Stimulated activated naive B cell treated with anti-CD40 and anti-IgM and Interleukin-4, amounts not matched to agents 10 μg/mL and 1 μg/mL and 100 μg/mL, for 72 hours (primary cell): ENCODE data around the gene ASS1.
"Not testable (repeated sequence)": the region's sequence is repeated elsewhere in the genome, so short reads cannot be mapped to it uniquely, and the experiment has no call there.

Source experiments
- ATAC-seq, 2 donors: fragments of 150-1000 bp; cut with Tn5 transposase; replicated peaks; 2 replicates each; pipeline ENCODE4 v1.10.0; 2021; ENCODE audit warnings: moderate library complexity in 1 of 2
- DNase-seq: peaks from one replicate; pipeline ENCODE4 v3.0.0; 2021
- H3K27ac Mint-ChIP-seq: one replicate; pipeline ENCODE4 v1.8.0; 2022; ENCODE audit warnings: mild to moderate bottlenecking, mixed read lengths
- H3K27me3 Mint-ChIP-seq, 2 donors: one replicate each; pipeline ENCODE4 v1.8.0; 2022; ENCODE audit warnings: mixed read lengths in 2 of 2
- H3K36me3 Mint-ChIP-seq, 2 donors: one replicate each; pipeline ENCODE4 v1.8.0; 2022; ENCODE audit warnings: mixed read lengths in 2 of 2, mild to moderate bottlenecking in 1 of 2
- H3K4me1 Mint-ChIP-seq, 2 donors: one replicate each; pipeline ENCODE4 v1.8.0; 2022; ENCODE audit warnings: mixed read lengths in 2 of 2, mild to moderate bottlenecking in 1 of 2
- H3K4me3 Mint-ChIP-seq, 2 donors: one replicate each; pipeline ENCODE4 v1.8.0; 2022; ENCODE audit warnings: mild to moderate bottlenecking in 2 of 2, mixed read lengths in 2 of 2, moderate library complexity in 1 of 2
- H3K9me3 Mint-ChIP-seq, 2 donors: one replicate each; pipeline ENCODE4 v1.8.0; 2022; ENCODE audit warnings: mixed read lengths in 2 of 2, mild to moderate bottlenecking in 1 of 2

ASS1 gene

DNA sequence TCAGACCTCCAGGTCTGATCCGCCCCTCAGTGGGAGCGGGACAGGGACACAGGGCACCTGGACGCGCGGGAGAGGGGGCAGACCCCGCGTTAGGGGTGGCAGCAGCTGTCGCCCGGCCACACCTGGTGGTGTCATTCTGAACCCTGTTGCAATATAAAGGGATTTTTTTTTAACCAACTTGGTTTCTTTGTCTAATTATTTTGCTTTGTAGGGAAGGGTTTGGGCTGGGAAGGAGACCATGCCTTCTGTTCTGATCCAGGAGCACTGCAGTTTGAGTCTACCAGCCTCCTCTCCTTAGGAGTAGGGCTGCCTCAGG is 10.9 kb upstream of the ASS1 start:
- no peak overlapping the region for H3K27ac Mint-ChIP-seq
- H3K4me3 Mint-ChIP-seq: peak overlapping the region in 1 of 2 donors; percentile 43
- ATAC-seq (no peak), DNase-seq (no peak)
- H3K27me3 Mint-ChIP-seq: peaks cover 57 to 63% of the 10 kb centered on the region in 2 donors
- H3K4me1 Mint-ChIP-seq: peaks cover 8 to 21% of the 10 kb centered on the region in 2 donors
- H3K9me3 Mint-ChIP-seq: peaks cover 4 to 7% of the 10 kb centered on the region in 2 donors
- H3K36me3 Mint-ChIP-seq: peaks cover 2 to 10% of the 10 kb centered on the region in 2 donors

DNA sequence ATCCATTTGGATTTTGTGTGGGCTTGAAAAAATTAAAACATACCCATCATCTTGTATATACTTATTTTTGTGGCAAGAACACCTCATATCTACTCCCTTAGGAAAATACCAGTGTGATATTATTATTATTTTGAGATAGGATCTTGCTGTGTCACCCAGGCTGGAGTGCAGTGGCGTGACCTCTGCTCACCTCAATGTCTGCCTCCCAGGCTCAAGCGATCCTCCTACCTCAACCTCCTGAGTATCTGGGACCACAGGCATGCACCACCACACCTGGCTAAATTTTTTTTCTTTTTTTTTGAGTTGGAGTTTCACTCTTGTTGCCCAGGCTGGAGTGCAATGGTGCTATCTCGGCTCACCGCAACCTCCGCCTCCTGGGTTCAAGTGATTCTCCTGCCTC is 10.1 kb upstream of the ASS1 start:
- not testable (repeated sequence) for DNase-seq, H3K9me3 Mint-ChIP-seq, ATAC-seq, H3K4me3 Mint-ChIP-seq, H3K36me3 Mint-ChIP-seq, H3K27ac Mint-ChIP-seq
- peaks cover 8 to 21% of the 10 kb centered on the region in 2 donors for H3K4me1 Mint-ChIP-seq
- peaks cover 62 to 63% of the 10 kb centered on the region in 2 donors for H3K27me3 Mint-ChIP-seq

DNA sequence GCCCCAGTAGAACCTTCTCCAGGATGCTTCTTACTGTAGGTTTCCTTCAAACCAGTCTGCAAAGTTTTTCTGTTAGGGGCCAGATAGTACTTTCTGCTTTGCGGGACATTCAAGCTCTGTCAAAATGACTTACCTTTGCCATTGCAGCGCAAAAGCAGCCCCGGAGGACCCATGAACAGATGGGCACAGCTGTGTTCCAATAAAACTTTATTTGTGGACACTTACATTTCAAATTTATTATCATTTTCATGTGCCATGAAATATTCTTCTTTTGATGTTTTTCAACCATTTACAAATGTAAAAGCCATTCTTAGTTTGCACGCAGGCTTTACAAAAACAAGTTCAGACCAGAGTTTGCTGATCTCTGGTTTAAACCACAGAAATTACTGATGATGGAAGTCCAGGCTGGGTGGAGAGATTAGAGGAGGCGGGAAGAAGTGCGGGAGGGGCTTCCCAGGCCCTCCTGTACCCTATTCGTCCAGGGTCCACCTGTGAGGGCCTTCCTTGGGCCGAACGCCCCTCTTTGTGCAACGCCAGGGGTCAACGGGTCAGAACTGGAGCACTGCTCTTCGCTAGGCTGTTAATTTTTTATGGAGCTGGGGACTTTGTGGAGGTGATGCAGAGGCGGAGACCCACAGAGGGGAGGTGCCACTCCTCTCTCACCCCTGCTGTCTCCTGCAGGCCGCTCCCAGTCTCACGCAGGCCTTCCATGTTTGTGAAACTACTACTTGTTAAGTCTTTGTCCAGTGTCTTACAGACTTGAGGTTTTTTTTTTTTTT is 7.6 kb upstream of the ASS1 start:
- no peak for DNase-seq
- Mint-ChIP-seq H3K4me3 (no peak overlapping the region), H3K27me3 (peaks cover 53 to 57% of the 10 kb centered on the region in 2 donors), H3K9me3 (peaks cover 4 to 6% of the 10 kb centered on the region in 2 donors), H3K27ac (no peak overlapping the region), H3K4me1 (peaks cover 8 to 19% of the 10 kb centered on the region in 2 donors), H3K36me3 (peaks cover 0 to 3% of the 10 kb centered on the region in 2 donors)
- ATAC-seq: no peak

DNA sequence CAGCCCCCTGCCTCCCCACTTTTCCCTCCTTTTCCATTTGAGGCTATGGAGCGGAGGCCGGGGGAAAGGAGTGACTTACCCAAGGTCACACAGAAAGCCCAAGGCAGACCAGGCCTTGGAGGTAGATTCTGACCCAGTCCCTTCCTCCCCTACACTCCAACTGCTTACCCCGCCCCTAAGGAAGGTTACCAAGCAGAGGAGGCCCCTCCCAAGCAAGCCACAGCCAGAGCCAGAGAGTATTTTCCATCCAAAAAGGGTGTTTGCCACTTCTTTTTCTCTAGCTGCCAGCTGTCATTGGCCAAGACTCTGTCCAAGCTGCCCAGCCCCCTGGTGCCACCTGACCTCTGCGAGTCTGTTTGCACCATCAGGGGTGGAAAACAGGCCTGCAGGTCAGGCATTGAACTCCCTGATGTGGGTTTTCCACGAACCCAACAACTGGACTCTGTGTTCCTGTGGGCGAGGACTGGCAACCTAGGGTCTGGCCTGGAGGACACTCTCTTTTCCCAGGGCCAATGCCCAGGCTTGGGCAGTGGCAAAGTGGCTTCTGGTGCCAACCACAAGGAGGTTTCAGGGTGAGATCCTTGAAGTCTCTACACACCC is 6.3 kb upstream of the ASS1 start:
- Mint-ChIP-seq H3K4me3 (no peak overlapping the region), H3K27ac (no peak overlapping the region), H3K4me1 (peaks cover 2 to 7% of the 10 kb centered on the region in 2 donors), H3K9me3 (peaks cover 4 to 6% of the 10 kb centered on the region in 2 donors), H3K27me3 (peaks cover 49 to 54% of the 10 kb centered on the region in 2 donors), H3K36me3 (peaks cover 0 to 3% of the 10 kb centered on the region in 2 donors)
- ATAC-seq (no peak), DNase-seq (no peak)

DNA sequence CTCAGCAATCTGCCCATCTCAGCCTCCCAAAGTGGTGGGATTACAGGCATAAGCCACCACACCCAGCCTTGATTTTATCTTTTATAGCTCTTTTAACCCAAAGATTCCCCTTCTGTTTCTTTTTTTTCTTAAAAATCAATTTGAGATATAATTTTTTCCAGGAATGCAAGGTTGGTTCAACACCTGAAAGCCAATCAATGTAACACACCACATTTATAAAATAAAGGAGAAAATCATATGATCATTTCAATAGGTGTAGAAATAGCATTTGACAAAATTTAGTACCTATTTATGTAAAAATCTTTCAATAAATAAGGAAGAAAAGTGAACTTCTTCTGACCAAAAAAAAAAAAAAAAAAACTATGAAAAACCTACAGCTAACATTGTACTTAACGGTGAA is 3.7 kb upstream of the ASS1 start:
- no peak for DNase-seq
- H3K36me3 Mint-ChIP-seq: peaks cover 0 to 3% of the 10 kb centered on the region in 2 donors
- ATAC-seq: no peak
- H3K4me1 Mint-ChIP-seq: peaks cover 2 to 3% of the 10 kb centered on the region in 2 donors
- peaks cover 4 to 6% of the 10 kb centered on the region in 2 donors for H3K9me3 Mint-ChIP-seq
- peaks cover 43 to 51% of the 10 kb centered on the region in 2 donors for H3K27me3 Mint-ChIP-seq
- no peak overlapping the region for H3K4me3 Mint-ChIP-seq
- no peak overlapping the region for H3K27ac Mint-ChIP-seq

DNA sequence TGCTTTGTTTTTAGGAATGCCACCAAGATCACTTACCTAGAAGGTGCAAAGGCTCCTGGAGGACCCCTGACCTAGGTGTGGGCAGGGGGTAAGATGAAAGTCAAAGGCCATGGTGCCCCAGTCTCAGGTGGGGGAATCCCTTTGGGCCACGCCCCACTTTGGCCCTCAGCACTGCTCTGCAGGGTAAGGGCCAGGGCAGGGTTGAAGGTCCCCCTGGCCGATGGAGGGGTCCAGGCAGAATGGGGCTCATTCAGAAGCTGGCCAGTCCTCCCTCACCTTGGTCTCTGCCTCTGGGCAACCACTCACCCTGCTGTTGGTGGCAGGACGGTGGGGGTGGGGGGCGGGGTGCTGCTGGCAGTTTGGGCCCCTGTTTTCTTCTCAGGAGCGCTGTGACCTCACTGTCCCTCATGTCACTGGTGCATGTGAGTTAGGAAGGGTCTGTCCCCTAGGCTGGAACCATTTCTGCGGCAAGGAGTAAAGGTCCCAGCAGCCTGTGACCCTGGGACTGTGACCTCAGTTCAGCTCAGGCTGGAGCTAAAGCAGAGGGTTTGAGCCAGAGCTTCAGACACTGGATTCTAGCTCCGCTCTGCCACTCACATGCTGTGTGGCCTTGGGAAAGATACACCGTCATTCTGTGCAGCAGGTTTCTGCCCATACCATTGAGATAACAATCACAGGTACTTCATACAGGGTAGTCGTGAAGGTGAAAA is 1.9 kb upstream of the ASS1 start:
- Mint-ChIP-seq H3K36me3 (peaks cover 0 to 3% of the 10 kb centered on the region in 2 donors), H3K27ac (no peak overlapping the region), H3K27me3 (peaks cover 42 to 57% of the 10 kb centered on the region in 2 donors), H3K9me3 (peaks cover 4 to 6% of the 10 kb centered on the region in 2 donors), H3K4me1 (peaks cover 4 to 5% of the 10 kb centered on the region in 2 donors), H3K4me3 (no peak overlapping the region)
- ATAC-seq: no peak
- DNase-seq: no peak

DNA sequence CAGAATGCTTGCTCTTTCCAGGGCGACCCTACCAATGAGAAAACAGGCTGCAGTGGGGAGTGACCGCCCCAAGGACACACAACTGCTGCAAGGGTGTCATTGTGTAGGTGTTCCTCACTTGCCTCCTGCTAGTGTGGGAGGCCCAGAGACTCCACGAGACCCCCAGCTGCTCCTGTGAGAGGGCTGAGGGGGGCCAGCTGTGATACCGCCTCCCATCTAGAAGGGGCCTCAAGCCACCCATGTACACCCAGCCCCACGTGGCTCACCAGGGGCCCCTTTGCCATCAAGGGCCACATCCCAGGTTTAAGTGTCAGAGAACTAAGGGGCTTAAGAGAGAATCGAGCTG is 1.3 kb upstream of the ASS1 start:
- Mint-ChIP-seq H3K27ac (no peak overlapping the region), H3K4me3 (peak overlapping the region in 1 of 2 donors; percentile 16), H3K9me3 (peaks cover 4 to 6% of the 10 kb centered on the region in 2 donors), H3K36me3 (peaks cover 0 to 3% of the 10 kb centered on the region in 2 donors), H3K27me3 (peaks cover 44 to 60% of the 10 kb centered on the region in 2 donors), H3K4me1 (peaks cover 5 to 6% of the 10 kb centered on the region in 2 donors)
- ATAC-seq (no peak), DNase-seq (no peak)

DNA sequence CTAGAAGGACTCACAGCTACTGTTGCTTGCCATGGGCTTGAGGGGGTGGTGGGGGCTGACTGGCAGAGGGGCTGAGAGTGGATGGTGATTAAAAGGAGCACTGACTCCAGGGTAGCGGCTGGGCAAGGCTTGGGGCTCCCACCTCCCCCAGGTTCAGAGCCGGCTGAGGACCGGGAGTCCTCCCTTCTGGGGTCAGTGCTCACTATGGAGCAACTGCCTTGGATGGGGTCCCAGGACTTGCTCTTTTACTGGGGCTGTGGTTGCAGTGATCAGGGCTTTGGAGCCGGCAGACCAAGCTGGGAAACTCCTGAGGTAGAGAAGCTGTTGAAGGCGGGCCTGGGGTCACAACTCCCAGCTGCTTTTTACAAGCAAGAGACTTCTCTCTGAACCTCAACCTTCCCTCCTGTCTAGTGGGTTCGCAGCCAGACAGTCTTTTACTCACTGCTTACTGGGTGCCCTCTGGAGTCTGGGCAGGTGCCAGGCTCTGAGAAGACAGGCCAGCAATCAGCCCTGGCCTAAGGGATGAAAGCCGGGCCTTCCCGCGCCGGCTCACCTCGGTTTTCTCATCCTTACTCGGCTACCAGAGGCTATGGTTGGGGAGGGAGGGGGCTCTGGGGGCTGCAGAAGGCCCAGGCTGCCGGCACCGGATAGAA is 795 bp upstream of the ASS1 start:
- ATAC-seq: no peak
- DNase-seq: no peak
- Mint-ChIP-seq H3K4me3 (peak overlapping the region in 1 of 2 donors; percentile 16), H3K4me1 (peaks cover 5 to 6% of the 10 kb centered on the region in 2 donors), H3K9me3 (peaks cover 4 to 6% of the 10 kb centered on the region in 2 donors), H3K36me3 (peaks cover 0 to 3% of the 10 kb centered on the region in 2 donors), H3K27ac (no peak overlapping the region), H3K27me3 (peaks cover 42 to 59% of the 10 kb centered on the region in 2 donors)

DNA sequence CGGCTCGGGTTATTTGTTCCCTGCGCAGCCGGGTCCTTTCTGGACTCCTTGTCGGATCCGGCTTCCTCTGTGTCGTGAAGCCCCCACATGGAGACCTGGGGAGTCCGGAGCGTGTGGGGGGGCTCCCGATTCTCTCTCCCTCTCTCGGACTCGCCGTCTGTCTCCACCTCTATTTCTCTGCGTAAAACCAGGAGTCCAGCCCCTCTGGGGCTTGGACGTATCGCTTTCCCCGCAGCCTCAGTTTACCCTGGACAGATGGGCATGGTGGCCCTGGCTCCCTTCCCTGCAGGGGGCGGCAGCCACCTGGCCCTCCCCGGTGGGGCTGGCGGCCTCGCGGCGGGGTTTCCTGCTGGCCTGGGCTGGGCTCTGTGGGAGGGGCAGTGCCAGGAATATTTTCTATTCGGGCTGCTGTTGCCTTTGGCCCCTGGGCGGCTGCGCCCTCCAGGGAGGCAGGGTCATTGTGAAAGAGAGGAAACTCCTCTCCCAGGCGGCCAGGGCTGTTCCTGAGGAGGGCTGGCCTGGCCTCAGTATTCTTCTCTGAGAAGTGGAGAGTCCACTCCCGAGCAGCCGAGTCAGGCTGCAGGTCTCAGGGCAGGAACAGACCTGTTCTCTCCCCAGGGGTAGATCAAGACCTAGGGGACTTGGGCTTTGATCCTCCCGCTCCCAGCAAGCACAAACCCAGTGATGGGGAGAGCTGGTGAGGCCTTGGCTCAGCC is 665 bp downstream of the ASS1 start:
- Mint-ChIP-seq H3K4me1 (peaks cover 5 to 6% of the 10 kb centered on the region in 2 donors), H3K9me3 (peaks cover 4 to 5% of the 10 kb centered on the region in 2 donors), H3K27ac (no peak overlapping the region), H3K36me3 (peaks cover 0 to 3% of the 10 kb centered on the region in 2 donors), H3K4me3 (peak overlapping the region; percentile 59 to 62), H3K27me3 (peaks cover 37 to 71% of the 10 kb centered on the region in 2 donors)
- DNase-seq (no peak), ATAC-seq (no peak)

DNA sequence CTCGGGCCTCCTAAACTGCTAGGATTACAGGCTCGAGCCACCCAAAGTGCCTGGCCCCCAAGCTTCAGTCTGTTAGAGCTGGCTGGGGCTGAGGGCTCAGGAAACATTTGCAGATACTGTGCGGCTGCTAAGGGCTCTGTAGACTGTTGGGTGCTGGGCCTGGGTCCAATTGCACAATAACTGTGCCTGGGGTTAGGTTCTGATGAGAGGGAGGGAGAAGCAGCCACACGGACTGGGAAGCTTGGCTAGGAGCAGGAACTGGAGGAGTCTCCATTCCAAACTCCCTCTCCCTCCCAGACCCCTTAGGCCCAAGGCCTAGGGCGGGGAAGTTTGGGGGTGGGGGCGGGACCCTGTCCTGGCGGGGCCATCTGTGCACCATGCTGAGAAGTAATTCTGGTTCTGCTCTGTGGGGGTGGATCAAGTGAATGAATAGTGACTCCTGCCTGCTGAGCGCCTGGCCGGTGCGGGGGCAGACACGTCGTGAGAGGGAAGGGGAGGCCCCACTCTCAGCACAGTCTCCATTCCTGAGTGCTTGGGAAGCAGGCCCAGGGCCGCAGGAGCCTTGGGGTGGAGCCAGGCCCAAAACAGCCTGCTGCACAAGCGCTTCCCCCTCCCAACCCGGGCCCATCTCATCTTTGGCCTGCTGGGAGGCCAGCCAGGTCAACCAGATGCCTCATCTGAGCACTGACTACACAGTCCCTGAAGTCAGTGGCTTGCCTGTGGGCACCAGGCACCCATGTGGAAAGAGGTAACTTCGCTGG is 1.5 kb downstream of the ASS1 start:
- Mint-ChIP-seq H3K27ac (no peak overlapping the region), H3K27me3 (peaks cover 37 to 79% of the 10 kb centered on the region in 2 donors), H3K36me3 (peaks cover 0 to 3% of the 10 kb centered on the region in 2 donors), H3K9me3 (peaks cover 3 to 4% of the 10 kb centered on the region in 2 donors), H3K4me3 (peak overlapping the region; percentile 51 to 59), H3K4me1 (peaks cover 5 to 6% of the 10 kb centered on the region in 2 donors)
- DNase-seq: no peak
- ATAC-seq: no peak

DNA sequence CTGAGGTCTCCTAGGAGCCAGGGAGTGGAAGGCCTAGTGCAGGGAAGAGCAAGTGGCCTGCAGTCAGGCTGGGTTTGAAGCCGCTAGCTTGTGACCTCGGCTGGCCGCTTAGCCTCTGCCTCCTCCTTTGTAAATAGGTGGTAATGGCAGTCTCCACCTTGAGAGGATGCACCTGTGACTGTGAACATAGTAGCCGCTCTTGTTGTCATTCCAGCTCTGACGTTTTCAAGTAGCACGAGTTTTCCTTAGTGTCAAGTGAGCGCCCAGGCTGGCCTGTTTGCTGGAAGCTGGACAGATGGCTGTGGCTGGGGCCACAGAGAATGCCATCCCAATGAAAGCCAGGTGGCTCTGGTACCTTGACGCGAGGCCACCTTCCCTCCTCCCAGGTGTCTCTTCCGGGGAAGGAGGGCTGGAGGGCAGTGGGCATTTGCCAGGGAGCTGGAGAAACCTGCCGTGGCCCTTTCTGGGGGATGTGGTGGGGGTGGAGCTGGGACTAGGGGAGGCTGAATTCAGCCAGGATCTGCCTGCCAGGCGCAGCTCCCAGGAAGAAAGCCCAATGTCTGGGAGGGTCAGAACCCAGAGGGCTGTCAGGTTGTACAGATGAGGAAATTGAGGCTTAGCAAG is 2.5 kb downstream of the ASS1 start:
- Mint-ChIP-seq H3K9me3 (no peaks in the 10 kb centered on the region), H3K36me3 (no peaks in the 10 kb centered on the region), H3K27me3 (peaks cover 39 to 79% of the 10 kb centered on the region in 2 donors), H3K4me1 (peaks cover 5 to 6% of the 10 kb centered on the region in 2 donors), H3K4me3 (no peak overlapping the region), H3K27ac (no peak overlapping the region)
- ATAC-seq: no peak
- no peak for DNase-seq

DNA sequence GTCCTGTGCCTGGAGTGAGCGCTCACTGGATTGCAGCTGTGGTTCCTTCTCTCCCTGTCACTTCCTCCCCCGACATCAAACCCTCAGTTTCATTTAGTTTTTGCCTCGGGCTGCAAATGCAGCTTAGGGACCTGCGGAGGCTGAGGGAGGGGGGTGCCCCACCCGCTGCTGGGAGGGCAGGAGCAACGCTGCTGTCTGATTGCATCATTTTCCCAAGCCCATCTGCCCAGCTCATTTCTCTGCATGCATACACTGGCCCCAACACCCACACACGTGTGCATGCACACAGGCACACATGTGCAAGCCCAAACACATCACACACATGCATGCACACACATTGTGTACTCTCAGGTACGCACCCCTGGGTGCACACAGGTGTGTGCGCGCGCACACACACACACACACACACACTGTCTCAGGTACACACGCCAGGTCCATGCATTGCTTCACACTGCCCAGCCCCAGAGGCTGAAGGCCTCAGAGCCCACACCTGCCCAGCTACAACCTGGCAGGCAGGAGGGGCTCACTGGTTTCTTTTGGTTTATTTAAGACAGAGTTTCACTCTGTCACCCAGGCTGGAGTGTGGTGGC is 3.4 kb downstream of the ASS1 start:
- Mint-ChIP-seq H3K27ac (no peak overlapping the region), H3K9me3 (peaks cover 0 to 1% of the 10 kb centered on the region in 2 donors), H3K27me3 (peaks cover 44 to 81% of the 10 kb centered on the region in 2 donors), H3K4me3 (no peak overlapping the region), H3K4me1 (peaks cover 5 to 6% of the 10 kb centered on the region in 2 donors), H3K36me3 (no peaks in the 10 kb centered on the region)
- no peak for DNase-seq
- no peak for ATAC-seq
